Colonic mucosa (tissue), 4 donors: ENCODE results near the gene YARS1. TPM values are rescaled to one million over a fixed set of nuclear protein-coding genes. Genes with fewer than 3 reads are reported as not detected.

ENCODE experiments used
- DNase-seq: peaks from one replicate; pipeline ENCODE4 v3.0.0-alpha.2; 2020
- H3K27ac ChIP-seq: fragments of 200-600 bp; one replicate; pipeline ENCODE4 v1.8.0; 2021
- H3K27me3 ChIP-seq: fragments of 200-600 bp; one replicate; pipeline ENCODE4 v1.8.0; 2021
- H3K36me3 ChIP-seq: fragments of 200-600 bp; one replicate; pipeline ENCODE4 v1.8.0; 2021
- H3K4me1 ChIP-seq: fragments of 200-600 bp; one replicate; pipeline ENCODE4 v1.8.0; 2021; ENCODE audit warnings: mild to moderate bottlenecking
- H3K4me3 ChIP-seq: fragments of 200-600 bp; one replicate; pipeline ENCODE4 v1.8.0; 2021
- H3K9ac ChIP-seq, 2 donors: one replicate each; pipeline ENCODE4 v1.7.0; 2013; ENCODE audit warnings: control low read depth in 2 of 2, low read depth in 2 of 2, low read length in 2 of 2
- H3K9me3 ChIP-seq: fragments of 200-600 bp; one replicate; pipeline ENCODE4 v1.8.0; 2021
- intact Hi-C: fragments of 100-400 bp; cut with DNase I; formaldehyde crosslinking; loops from one replicate; pipeline ENCODE4 v1.14.1; 2022
- total RNA-seq, 2 donors: library from RNA; stranded (reverse); fragmentation: NEBNext Ultra II Directional in 1 of 2; extraction: Animal tissue kit (Norgen Biotek cat#: 25700) in 1 of 2; gene quantifications; one replicate each; pipeline ENCODE4 v1.2.1, GENCODE V29; 2021
- TF ChIP-seq, protein P1 (sequence below): fragments of 200-600 bp; IDR thresholded peaks from one replicate; pipeline ENCODE4 v1.8.0; 2022; ENCODE audit warnings: antibody characterized with exemption, mild to moderate bottlenecking
- donor health status: healthy.
- donor health status: DM: no; HTN: no; CAD: no.
- donor health status: DM: no; HTN: no; CAD: no.

YARS1 gene
- total RNA-seq, 2 donors from 2014 or later: 60.2 to 116 TPM

DNA sequence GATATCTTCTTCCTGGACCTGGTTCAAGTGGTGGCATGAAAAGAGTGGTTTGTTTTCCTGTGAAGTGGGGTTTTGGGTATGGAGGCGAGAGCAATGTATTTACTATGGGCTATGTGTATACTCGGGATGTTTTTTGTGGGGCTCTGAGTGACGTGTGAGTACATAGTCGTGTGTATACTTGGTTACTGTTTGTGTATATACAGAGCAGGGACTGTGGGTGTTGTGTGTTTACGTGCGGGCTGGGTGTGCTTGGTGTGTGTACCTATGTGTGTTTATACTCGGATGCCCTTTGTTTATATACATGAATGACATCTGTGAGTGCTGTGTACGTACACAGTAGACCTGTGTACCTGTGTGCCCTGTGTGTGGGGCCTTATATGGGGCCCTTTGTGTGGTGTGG, 50.0 kb downstream of the YARS1 start:
- Histone ChIP-seq H3K9ac (no peak overlapping the region), H3K36me3 (peaks cover 4% of the 10 kb centered on the region)

DNA sequence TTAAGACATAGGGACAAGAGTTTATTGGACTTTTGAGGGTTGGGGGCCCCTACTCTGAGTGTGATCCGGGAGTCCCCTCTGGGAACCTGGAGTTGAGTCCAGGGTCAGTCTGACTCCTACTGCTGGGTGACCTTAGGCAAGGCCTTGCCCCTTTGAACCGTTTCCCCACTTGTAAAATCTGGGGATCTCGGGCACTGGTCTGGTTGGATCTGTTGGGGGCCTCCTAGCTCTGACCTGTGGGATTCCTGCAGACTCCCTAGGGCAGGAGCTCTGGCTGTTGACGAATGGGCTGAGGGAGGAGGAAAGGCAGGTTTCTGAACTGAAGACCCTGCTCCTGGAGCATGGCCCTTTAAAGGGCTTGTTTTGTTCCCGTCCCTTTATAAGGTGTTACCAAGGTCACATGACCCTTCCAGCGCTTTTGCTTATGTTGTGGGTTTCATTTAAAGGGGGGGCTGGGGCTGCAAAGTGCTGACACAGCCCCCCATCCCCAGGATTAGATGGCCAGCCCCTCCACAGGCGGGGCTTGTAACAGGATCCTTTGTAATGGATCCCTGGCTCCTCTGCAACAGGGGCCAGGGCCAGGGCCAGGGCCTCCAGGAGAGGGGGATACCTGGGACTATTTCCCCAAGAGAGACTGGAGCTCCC, 50.7 kb downstream of the YARS1 start:
- Histone ChIP-seq H3K27me3 (no peaks in the 10 kb centered on the region), H3K36me3 (peaks cover 4% of the 10 kb centered on the region), H3K9me3 (no peaks in the 10 kb centered on the region), H3K9ac (peak overlapping the region in 1 of 2 donors; percentile 19), H3K4me1 (peaks cover 8% of the 10 kb centered on the region), H3K27ac (no peak overlapping the region), H3K4me3 (no peak overlapping the region)
- peak; percentile 16 for DNase-seq
- intact Hi-C loops: no loop called here
- TF ChIP-seq, protein P1, sequence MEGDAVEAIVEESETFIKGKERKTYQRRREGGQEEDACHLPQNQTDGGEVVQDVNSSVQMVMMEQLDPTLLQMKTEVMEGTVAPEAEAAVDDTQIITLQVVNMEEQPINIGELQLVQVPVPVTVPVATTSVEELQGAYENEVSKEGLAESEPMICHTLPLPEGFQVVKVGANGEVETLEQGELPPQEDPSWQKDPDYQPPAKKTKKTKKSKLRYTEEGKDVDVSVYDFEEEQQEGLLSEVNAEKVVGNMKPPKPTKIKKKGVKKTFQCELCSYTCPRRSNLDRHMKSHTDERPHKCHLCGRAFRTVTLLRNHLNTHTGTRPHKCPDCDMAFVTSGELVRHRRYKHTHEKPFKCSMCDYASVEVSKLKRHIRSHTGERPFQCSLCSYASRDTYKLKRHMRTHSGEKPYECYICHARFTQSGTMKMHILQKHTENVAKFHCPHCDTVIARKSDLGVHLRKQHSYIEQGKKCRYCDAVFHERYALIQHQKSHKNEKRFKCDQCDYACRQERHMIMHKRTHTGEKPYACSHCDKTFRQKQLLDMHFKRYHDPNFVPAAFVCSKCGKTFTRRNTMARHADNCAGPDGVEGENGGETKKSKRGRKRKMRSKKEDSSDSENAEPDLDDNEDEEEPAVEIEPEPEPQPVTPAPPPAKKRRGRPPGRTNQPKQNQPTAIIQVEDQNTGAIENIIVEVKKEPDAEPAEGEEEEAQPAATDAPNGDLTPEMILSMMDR: no peak

More for the DNA sequence above, 50.0 kb downstream of the YARS1 start:
- Histone ChIP-seq H3K4me3 (no peak overlapping the region), H3K27ac (no peak overlapping the region), H3K27me3 (no peaks in the 10 kb centered on the region), H3K9me3 (no peaks in the 10 kb centered on the region), H3K4me1 (peaks cover 1% of the 10 kb centered on the region)
- intact Hi-C loops: no loop called here
- TF ChIP-seq, protein P1: no peak
- no peak for DNase-seq

DNA sequence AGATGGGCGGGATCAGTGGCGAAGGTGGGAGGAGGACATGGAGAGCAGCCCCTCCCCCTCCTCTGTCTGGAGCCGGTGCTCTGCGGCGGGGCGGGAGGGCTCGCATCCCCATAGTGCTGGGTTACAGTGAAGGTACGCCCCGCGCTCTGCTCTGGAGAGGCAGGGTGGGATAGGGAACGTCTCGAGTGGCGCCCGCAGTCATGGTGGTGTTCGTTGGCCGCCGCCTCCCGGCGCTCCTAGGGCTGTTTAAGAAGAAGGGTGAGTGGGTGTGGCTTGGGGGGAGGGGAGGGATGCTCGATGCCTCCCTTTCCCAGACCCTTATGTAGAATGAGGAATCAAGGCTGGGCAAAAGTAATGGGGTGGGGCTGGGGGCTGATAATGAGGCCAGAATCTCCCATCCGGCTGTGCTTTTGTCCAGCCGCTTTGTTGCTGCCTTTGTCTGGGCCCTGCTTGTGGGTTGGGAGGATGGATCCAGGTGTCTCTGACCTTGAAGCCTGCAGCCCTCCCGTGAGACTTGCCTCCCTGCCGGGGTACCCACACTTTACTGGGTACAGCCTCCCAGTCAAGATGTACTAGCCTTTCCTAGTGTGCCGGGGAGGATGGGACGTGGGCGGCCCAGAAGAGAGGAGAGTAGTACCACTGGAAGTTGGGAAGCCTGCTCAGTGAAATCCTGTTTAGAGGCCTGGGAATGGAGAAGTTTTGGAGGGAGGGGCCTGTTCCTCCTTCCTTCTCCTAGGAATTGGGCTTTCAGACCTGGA, 51.4 kb downstream of the YARS1 start:
- no peak overlapping the region for H3K27ac ChIP-seq
- peaks cover 10% of the 10 kb centered on the region for H3K4me1 ChIP-seq
- peak; percentile 16 for DNase-seq
- no peaks in the 10 kb centered on the region for H3K27me3 ChIP-seq
- TF ChIP-seq, protein P1: no peak
- H3K36me3 ChIP-seq: peaks cover 4% of the 10 kb centered on the region
- H3K4me3 ChIP-seq: no peak overlapping the region
- no peaks in the 10 kb centered on the region for H3K9me3 ChIP-seq
- peak overlapping the region in 1 of 2 donors; percentile 19 for H3K9ac ChIP-seq
- intact Hi-C loops: no loop called here

- H3K27ac ChIP-seq: no peak overlapping the region
- intact Hi-C loops: no loop called here
- H3K4me1 ChIP-seq: peaks cover 10% of the 10 kb centered on the region
- no peaks in the 10 kb centered on the region for H3K9me3 ChIP-seq
- DNase-seq: peak; percentile 16
- H3K36me3 ChIP-seq: peaks cover 4% of the 10 kb centered on the region
- H3K9ac ChIP-seq: peak overlapping the region in 1 of 2 donors; percentile 21
- no peaks in the 10 kb centered on the region for H3K27me3 ChIP-seq
- TF ChIP-seq, protein P1: no peak
- no peak overlapping the region for H3K4me3 ChIP-seq
Measured at GRCh38 chr1:32764826-32765569, 52.2 kb downstream of the YARS1 start.

DNA sequence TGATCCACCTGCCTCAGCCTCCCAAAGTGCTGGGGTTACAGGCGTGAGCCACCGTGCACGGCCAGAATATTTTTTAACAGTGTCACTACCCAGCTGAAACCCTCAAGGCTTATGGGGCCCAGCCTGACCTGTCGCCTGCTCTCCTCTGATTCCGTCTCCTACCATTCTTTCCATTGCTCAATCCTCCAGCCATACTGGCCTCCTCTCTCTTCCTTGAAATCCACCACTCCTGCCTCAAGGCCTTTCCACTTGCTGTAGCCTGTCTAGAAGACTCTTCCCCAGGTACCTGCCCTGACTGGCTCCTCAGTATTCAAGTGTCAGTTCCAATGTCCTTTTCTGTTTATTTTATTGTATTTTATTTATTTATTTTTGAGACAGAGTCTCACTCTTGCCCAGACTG, 53.9 kb downstream of the YARS1 start:
- TF ChIP-seq, protein P1: no peak
- Histone ChIP-seq H3K27ac (no peak overlapping the region), H3K36me3 (peaks cover 4% of the 10 kb centered on the region), H3K27me3 (no peaks in the 10 kb centered on the region), H3K9ac (no peak overlapping the region), H3K4me3 (no peak overlapping the region), H3K4me1 (peaks cover 19% of the 10 kb centered on the region), H3K9me3 (no peaks in the 10 kb centered on the region)
- no peak for DNase-seq
- intact Hi-C loops: no loop called here
